Activated T-cell treated with anti-CD3 and anti-CD28 coated beads, Interleukin-2, amount 50 U/mL, for 72 hours (primary cell): ENCODE measurements around the gene RUVBL1. TPM values are rescaled to one million over a fixed set of nuclear protein-coding genes. Genes with fewer than 3 reads are reported as not detected.

Experiments
- ATAC-seq, 2 donors: fragments of 150-1000 bp; cut with Tn5 transposase; replicated peaks in 1 of 2; 2 replicates each; pipeline ENCODE4 v1.10.0; 2021; ENCODE audit warnings: moderate library complexity in 2 of 2, mild to moderate bottlenecking in 1 of 2
- DNase-seq, 2 donors: peaks; one replicate each; pipeline ENCODE4 v3.0.0; 2021 to 2022; ENCODE audit warnings: mixed read lengths in 1 of 2
- H3K27ac Mint-ChIP-seq: one replicate; pipeline ENCODE4 v1.8.0; 2022; ENCODE audit warnings: mild to moderate bottlenecking, moderate library complexity, mixed read lengths
- H3K27me3 Mint-ChIP-seq: one replicate; pipeline ENCODE4 v1.8.0; 2022; ENCODE audit warnings: low read depth, mixed read lengths
- H3K36me3 Mint-ChIP-seq, 2 donors: one replicate each; pipeline ENCODE4 v1.8.0; 2022; ENCODE audit warnings: mixed read lengths in 2 of 2, mild to moderate bottlenecking in 1 of 2; ENCODE audit not compliant: insufficient read depth in 2 of 2
- H3K4me1 Mint-ChIP-seq: one replicate; pipeline ENCODE4 v1.8.0; 2022; ENCODE audit warnings: low read depth, mixed read lengths
- H3K4me3 Mint-ChIP-seq, 2 donors: one replicate each; pipeline ENCODE4 v1.8.0; 2022; ENCODE audit warnings: mild to moderate bottlenecking in 2 of 2, mixed read lengths in 2 of 2, moderate library complexity in 2 of 2
- H3K9me3 Mint-ChIP-seq, 2 donors: one replicate each; pipeline ENCODE4 v1.8.0; 2022; ENCODE audit warnings: mixed read lengths in 2 of 2
- total RNA-seq, 2 donors: library from RNA; stranded (reverse); gene quantifications; one replicate each; pipeline ENCODE4 v1.2.3, GENCODE V29; 2022

The RUVBL1 gene
- total RNA-seq, 2 donors from 2014 or later: 39.7 to 50.4 TPM

GRCh38 chr3:128152419-128153155 is 29.0 kb upstream of the RUVBL1 start:
- Mint-ChIP-seq H3K27me3 (no peaks in the 10 kb centered on the region), H3K27ac (peak overlapping the region; percentile 58), H3K36me3 (peaks cover 12% of the 10 kb centered on the region in 2 donors), H3K9me3 (peaks cover 3 to 7% of the 10 kb centered on the region in 2 donors), H3K4me1 (peaks cover 23% of the 10 kb centered on the region), H3K4me3 (peak overlapping the region; percentile 92 to 93)
- peak in 1 of 2 donors; percentile 65 for ATAC-seq
- no peak for DNase-seq

- H3K4me1 Mint-ChIP-seq: peaks cover 23% of the 10 kb centered on the region
- H3K27me3 Mint-ChIP-seq: no peaks in the 10 kb centered on the region
- peak overlapping the region in 1 of 2 donors; percentile 57 for H3K4me3 Mint-ChIP-seq
- ATAC-seq (no peak), DNase-seq (no peak)
- H3K9me3 Mint-ChIP-seq: peaks cover 3 to 7% of the 10 kb centered on the region in 2 donors
- peaks cover 7 to 8% of the 10 kb centered on the region in 2 donors for H3K36me3 Mint-ChIP-seq
- no peak overlapping the region for H3K27ac Mint-ChIP-seq
Measured at GRCh38 chr3:128151758-128152274, 28.2 kb upstream of the RUVBL1 start.

- no peak for DNase-seq
- H3K27me3 Mint-ChIP-seq: no peaks in the 10 kb centered on the region
Measured at GRCh38 chr3:128149650-128150049, 26.0 kb upstream of the RUVBL1 start.

GRCh38 chr3:128146201-128146600 is 22.6 kb upstream of the RUVBL1 start:
- peaks cover 0 to 2% of the 10 kb centered on the region in 2 donors for H3K36me3 Mint-ChIP-seq
- H3K27me3 Mint-ChIP-seq: no peaks in the 10 kb centered on the region
- no peak overlapping the region for H3K4me3 Mint-ChIP-seq
- H3K4me1 Mint-ChIP-seq: no peaks in the 10 kb centered on the region
- ATAC-seq: no peak
- DNase-seq: no peak
- H3K27ac Mint-ChIP-seq: no peak overlapping the region
- no peaks in the 10 kb centered on the region for H3K9me3 Mint-ChIP-seq

More at GRCh38 chr3:128149650-128150049, 26.0 kb upstream of the RUVBL1 start:
- no peak for ATAC-seq
- Mint-ChIP-seq H3K9me3 (peaks cover 3 to 7% of the 10 kb centered on the region in 2 donors), H3K4me3 (no peak overlapping the region), H3K4me1 (peaks cover 22% of the 10 kb centered on the region), H3K36me3 (peaks cover 6 to 7% of the 10 kb centered on the region in 2 donors), H3K27ac (no peak overlapping the region)

GRCh38 chr3:128145279-128145678 is 21.7 kb upstream of the RUVBL1 start:
- Mint-ChIP-seq H3K27me3 (no peaks in the 10 kb centered on the region), H3K4me1 (no peaks in the 10 kb centered on the region), H3K4me3 (no peak overlapping the region), H3K36me3 (peaks cover 0 to 2% of the 10 kb centered on the region in 2 donors), H3K27ac (no peak overlapping the region), H3K9me3 (no peaks in the 10 kb centered on the region)
- ATAC-seq (no peak), DNase-seq (no peak)

- Mint-ChIP-seq H3K36me3 (peaks cover 0 to 2% of the 10 kb centered on the region in 2 donors), H3K9me3 (no peaks in the 10 kb centered on the region), H3K27me3 (no peaks in the 10 kb centered on the region), H3K4me1 (no peaks in the 10 kb centered on the region), H3K4me3 (no peak overlapping the region), H3K27ac (no peak overlapping the region)
- DNase-seq: no peak
- no peak for ATAC-seq
Measured at GRCh38 chr3:128144512-128145187, 21.0 kb upstream of the RUVBL1 start.

GRCh38 chr3:128143496-128143895 is 19.9 kb upstream of the RUVBL1 start:
- DNase-seq: no peak
- Mint-ChIP-seq H3K4me3 (no peak overlapping the region), H3K4me1 (no peaks in the 10 kb centered on the region), H3K36me3 (peaks cover 0 to 2% of the 10 kb centered on the region in 2 donors), H3K27me3 (no peaks in the 10 kb centered on the region), H3K27ac (no peak overlapping the region), H3K9me3 (no peaks in the 10 kb centered on the region)
- no peak for ATAC-seq

GRCh38 chr3:128133273-128133883 is 9.8 kb upstream of the RUVBL1 start:
- H3K36me3 Mint-ChIP-seq: no peaks in the 10 kb centered on the region
- H3K9me3 Mint-ChIP-seq: no peaks in the 10 kb centered on the region
- H3K27me3 Mint-ChIP-seq: no peaks in the 10 kb centered on the region
- no peak overlapping the region for H3K4me3 Mint-ChIP-seq
- ATAC-seq (peak in 1 of 2 donors; percentile 54), DNase-seq (peak; percentile 30 to 52)
- no peak overlapping the region for H3K27ac Mint-ChIP-seq
- no peaks in the 10 kb centered on the region for H3K4me1 Mint-ChIP-seq

- Mint-ChIP-seq H3K27ac (no peak overlapping the region), H3K27me3 (no peaks in the 10 kb centered on the region), H3K4me1 (no peaks in the 10 kb centered on the region), H3K36me3 (no peaks in the 10 kb centered on the region), H3K4me3 (no peak overlapping the region), H3K9me3 (no peaks in the 10 kb centered on the region)
- ATAC-seq (no peak), DNase-seq (no peak)
Measured at GRCh38 chr3:128131897-128132646, 8.5 kb upstream of the RUVBL1 start.

GRCh38 chr3:128128251-128128650 is 4.6 kb upstream of the RUVBL1 start:
- ATAC-seq (no peak), DNase-seq (no peak)
- H3K36me3 Mint-ChIP-seq: peaks cover 2 to 5% of the 10 kb centered on the region in 2 donors
- peaks cover 3 to 6% of the 10 kb centered on the region in 2 donors for H3K9me3 Mint-ChIP-seq
- H3K27ac Mint-ChIP-seq: no peak overlapping the region
- peaks cover 9% of the 10 kb centered on the region for H3K4me1 Mint-ChIP-seq
- H3K4me3 Mint-ChIP-seq: no peak overlapping the region
- no peaks in the 10 kb centered on the region for H3K27me3 Mint-ChIP-seq

- Mint-ChIP-seq H3K4me3 (no peak overlapping the region), H3K27ac (no peak overlapping the region), H3K9me3 (peaks cover 3 to 6% of the 10 kb centered on the region in 2 donors), H3K4me1 (peaks cover 18% of the 10 kb centered on the region), H3K27me3 (no peaks in the 10 kb centered on the region), H3K36me3 (peaks cover 2 to 5% of the 10 kb centered on the region in 2 donors)
- DNase-seq (no peak), ATAC-seq (no peak)
Measured at GRCh38 chr3:128127236-128127635, 3.6 kb upstream of the RUVBL1 start.

GRCh38 chr3:128123156-128123537 is 465 bp downstream of the RUVBL1 start:
- ATAC-seq: no peak

More at GRCh38 chr3:128123156-128123537, 465 bp downstream of the RUVBL1 start:
- Mint-ChIP-seq H3K27me3 (no peaks in the 10 kb centered on the region), H3K9me3 (peaks cover 3 to 6% of the 10 kb centered on the region in 2 donors), H3K4me1 (peaks cover 39% of the 10 kb centered on the region), H3K36me3 (peaks cover 3 to 13% of the 10 kb centered on the region in 2 donors), H3K27ac (peak overlapping the region; percentile 98), H3K4me3 (peak overlapping the region; percentile 100)
- no peak for DNase-seq
